Effector CD4-positive, alpha-beta T cell (primary cell): ENCODE results near the gene FNDC3B.
A peak's percentile ranks its signal among the peaks of the same experiment; 100 is the strongest.

Experiments
- DNase-seq: peaks from one replicate; pipeline ENCODE4 v3.0.0-alpha.2; 2020

FNDC3B gene

GRCh38 chr3:172139528-172140276 lies 100.3 kb downstream of the FNDC3B start:
- no peak for DNase-seq

GRCh38 chr3:172140499-172141391 lies 101.4 kb downstream of the FNDC3B start:
- DNase-seq: no peak

GRCh38 chr3:172142051-172142863 lies 102.9 kb downstream of the FNDC3B start:
- DNase-seq: no peak

GRCh38 chr3:172142864-172143451 lies 103.6 kb downstream of the FNDC3B start:
- no peak for DNase-seq

- DNase-seq: no peak
These were observed 104.5 kb downstream of the FNDC3B start for GRCh38 chr3:172143739-172144497.

- no peak for DNase-seq
These were observed 105.2 kb downstream of the FNDC3B start for GRCh38 chr3:172144601-172145000.

- DNase-seq: no peak
These were observed 105.8 kb downstream of the FNDC3B start for GRCh38 chr3:172145031-172145686.

- DNase-seq: no peak
These were observed 107.0 kb downstream of the FNDC3B start for GRCh38 chr3:172146349-172146748.

GRCh38 chr3:172147113-172147818 lies 107.9 kb downstream of the FNDC3B start:
- no peak for DNase-seq

- DNase-seq: no peak
These were observed 108.9 kb downstream of the FNDC3B start for GRCh38 chr3:172148241-172148640.

- no peak for DNase-seq
These were observed 109.6 kb downstream of the FNDC3B start for GRCh38 chr3:172148702-172149565.

GRCh38 chr3:172150268-172150667 lies 110.9 kb downstream of the FNDC3B start:
- DNase-seq: no peak

GRCh38 chr3:172150913-172151650 lies 111.7 kb downstream of the FNDC3B start:
- DNase-seq: no peak

- no peak for DNase-seq
These were observed 112.6 kb downstream of the FNDC3B start for GRCh38 chr3:172151651-172152649.

GRCh38 chr3:172152874-172153273 lies 113.5 kb downstream of the FNDC3B start:
- no peak for DNase-seq

- peak; percentile 21 for DNase-seq
These were observed 114.0 kb downstream of the FNDC3B start for GRCh38 chr3:172153335-172153861.
